ENCODE measurements around the gene WAC. TPM values are rescaled to one million over a fixed set of nuclear protein-coding genes. Genes with fewer than 3 reads are reported as not detected.
"Not testable (repeated sequence)": the region's sequence is repeated elsewhere in the genome, so short reads cannot be mapped to it uniquely, and the experiment has no call there.

The WAC gene, protein sequence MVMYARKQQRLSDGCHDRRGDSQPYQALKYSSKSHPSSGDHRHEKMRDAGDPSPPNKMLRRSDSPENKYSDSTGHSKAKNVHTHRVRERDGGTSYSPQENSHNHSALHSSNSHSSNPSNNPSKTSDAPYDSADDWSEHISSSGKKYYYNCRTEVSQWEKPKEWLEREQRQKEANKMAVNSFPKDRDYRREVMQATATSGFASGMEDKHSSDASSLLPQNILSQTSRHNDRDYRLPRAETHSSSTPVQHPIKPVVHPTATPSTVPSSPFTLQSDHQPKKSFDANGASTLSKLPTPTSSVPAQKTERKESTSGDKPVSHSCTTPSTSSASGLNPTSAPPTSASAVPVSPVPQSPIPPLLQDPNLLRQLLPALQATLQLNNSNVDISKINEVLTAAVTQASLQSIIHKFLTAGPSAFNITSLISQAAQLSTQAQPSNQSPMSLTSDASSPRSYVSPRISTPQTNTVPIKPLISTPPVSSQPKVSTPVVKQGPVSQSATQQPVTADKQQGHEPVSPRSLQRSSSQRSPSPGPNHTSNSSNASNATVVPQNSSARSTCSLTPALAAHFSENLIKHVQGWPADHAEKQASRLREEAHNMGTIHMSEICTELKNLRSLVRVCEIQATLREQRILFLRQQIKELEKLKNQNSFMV
- total RNA-seq = 100 to 1,000 TPM in 2 of 3 donors, 10 to 100 TPM in 1; 85.7 to 212 (median 111) TPM
- long read RNA-seq, donor 1, full-length matches to known transcripts = 30 of 72 reads
- long read RNA-seq, donor 1, partial matches to known transcripts = 19 of 72 reads
- long read RNA-seq, donor 1, other reads (novel, unspliced or antisense) = 23 of 72 reads
- long read RNA-seq, donor 2, partial matches to known transcripts = 10 of 16 reads
- long read RNA-seq, donor 2, other reads (novel, unspliced or antisense) = 5 of 16 reads

DNA sequence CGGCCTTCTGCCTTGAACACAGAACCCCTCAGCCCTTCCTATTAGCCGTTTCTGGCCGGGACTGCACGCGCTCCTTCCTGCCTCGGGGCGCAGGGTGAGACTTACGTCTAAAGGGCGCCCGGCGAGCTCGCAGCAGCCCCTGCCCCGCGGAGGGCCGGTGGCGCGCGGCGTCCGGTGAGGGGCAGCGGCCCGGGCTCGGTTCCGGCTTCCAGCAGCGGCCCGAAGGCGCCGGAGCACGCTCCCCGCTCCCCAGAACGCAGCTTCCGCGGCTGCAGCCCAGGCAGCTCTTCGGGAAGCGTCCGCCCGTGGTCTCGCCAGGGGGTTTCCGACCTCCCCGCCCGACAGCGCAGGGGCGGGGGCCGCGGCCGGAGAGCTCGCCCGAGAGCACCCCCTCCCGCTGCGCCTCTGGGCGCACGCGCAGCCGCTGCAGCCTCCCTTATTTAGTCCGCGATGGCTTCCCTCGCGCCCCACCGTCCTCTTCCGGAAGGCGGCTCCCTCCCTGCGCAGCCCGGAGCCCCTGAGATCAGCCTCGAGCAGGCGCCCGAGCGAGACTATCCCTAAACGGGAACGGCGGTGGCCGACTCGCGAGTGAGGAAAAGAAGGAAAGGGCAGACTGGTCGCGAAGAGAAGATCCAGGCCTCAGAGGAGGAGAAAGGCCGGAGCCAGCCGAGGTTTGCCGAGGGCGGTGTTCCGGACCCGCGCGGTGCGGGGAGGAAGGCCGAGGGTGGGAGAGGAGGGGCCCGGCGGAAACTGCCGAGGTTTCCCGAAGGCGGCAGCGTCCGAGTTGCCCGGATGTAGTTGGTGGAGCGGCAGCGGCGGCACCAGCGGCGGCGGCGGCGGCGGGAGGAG lies at the start of gene WAC:
Gene WAC (plus strand): TSS at position 782 of the 849 bp plus-strand sequence. CDS start 462 bp downstream, outside the sequence.
- Histone ChIP-seq H3K9me3 (no peaks in the 10 kb centered on the region), H3K4me1 (ENCODE audit: low read depth) (peaks cover 9% of the 10 kb centered on the region), H3K4me3 (peak within 1 kb of the TSS; percentile 92), H3K36me3 (ENCODE audit: low read depth) (peaks cover 4% of the 10 kb centered on the region)
- TF ChIP-seq, protein P1, sequence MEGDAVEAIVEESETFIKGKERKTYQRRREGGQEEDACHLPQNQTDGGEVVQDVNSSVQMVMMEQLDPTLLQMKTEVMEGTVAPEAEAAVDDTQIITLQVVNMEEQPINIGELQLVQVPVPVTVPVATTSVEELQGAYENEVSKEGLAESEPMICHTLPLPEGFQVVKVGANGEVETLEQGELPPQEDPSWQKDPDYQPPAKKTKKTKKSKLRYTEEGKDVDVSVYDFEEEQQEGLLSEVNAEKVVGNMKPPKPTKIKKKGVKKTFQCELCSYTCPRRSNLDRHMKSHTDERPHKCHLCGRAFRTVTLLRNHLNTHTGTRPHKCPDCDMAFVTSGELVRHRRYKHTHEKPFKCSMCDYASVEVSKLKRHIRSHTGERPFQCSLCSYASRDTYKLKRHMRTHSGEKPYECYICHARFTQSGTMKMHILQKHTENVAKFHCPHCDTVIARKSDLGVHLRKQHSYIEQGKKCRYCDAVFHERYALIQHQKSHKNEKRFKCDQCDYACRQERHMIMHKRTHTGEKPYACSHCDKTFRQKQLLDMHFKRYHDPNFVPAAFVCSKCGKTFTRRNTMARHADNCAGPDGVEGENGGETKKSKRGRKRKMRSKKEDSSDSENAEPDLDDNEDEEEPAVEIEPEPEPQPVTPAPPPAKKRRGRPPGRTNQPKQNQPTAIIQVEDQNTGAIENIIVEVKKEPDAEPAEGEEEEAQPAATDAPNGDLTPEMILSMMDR (IDR thresholded peaks at IDR 0.05) = no peak
- DNase-seq (peak; percentile 96 to 98 (median 98)), ATAC-seq (peak; percentile 94)
- intact Hi-C loops (cut with DNase I, micrococcal nuclease) = no loop called here

DNA sequence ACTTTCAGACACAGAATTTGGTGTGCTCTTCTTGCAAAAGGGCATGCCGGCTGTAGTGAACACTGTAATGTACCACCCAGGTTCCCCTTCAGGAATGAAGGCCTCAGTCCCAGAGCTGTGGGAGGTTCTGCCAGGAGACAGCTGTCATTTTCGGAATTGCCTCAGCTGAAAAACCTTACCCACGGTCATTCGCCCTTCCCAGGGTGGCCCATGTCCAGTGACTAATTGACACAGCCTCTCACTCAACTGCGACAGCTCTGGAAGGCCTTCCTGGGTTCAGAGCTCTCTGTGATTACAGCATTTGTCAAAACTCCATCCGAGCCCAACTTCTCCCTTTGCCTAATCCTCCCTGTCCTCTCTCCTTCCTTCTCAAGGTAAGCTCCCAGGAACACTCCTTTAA lies 43.7 kb upstream of the WAC start:
- TF ChIP-seq, protein P1 (IDR thresholded peaks at IDR 0.05) = no peak
- intact Hi-C loops (cut with DNase I, micrococcal nuclease) = no loop called here
- ATAC-seq (no peak), DNase-seq (no peak)
- no peaks in the 10 kb centered on the region for H3K9me3 ChIP-seq
- H3K36me3 ChIP-seq (ENCODE audit: low read depth) = no peaks in the 10 kb centered on the region
- H3K4me1 ChIP-seq (ENCODE audit: low read depth) = no peaks in the 10 kb centered on the region
- H3K4me3 ChIP-seq = no peak overlapping the region

DNA sequence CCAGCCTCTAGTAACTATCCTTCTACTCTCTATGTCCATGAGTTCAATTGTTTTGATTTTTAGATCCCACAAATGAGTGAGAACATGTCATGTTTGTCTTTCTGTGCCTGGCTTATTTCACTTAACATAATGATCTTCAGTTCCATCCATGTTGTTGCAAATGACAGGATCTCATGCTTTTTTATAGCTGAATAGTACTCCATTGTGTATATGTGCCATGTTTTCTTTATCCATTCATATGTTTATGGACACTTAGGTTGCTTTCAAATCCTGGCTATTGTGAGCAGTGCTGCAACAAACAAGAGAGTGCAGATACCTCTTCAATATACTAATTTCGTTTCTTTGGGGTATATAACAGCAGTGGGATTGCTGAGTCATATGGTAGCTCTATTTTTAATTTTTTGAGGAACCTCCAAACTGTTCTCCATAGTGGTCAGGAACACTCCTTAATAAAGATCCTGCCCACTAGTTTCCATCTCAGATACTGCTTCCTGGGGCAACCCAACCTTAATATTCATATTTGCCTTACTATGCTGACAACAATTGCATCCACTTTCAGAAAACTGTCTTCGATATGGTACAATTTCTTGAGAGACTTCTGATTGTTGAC lies 42.6 kb upstream of the WAC start:
- H3K9me3 ChIP-seq; H3K36me3 ChIP-seq (ENCODE audit: low read depth); H3K4me1 ChIP-seq (ENCODE audit: low read depth); DNase-seq; ATAC-seq; H3K4me3 ChIP-seq; intact Hi-C loops (cut with DNase I, micrococcal nuclease): not testable (repeated sequence)

DNA sequence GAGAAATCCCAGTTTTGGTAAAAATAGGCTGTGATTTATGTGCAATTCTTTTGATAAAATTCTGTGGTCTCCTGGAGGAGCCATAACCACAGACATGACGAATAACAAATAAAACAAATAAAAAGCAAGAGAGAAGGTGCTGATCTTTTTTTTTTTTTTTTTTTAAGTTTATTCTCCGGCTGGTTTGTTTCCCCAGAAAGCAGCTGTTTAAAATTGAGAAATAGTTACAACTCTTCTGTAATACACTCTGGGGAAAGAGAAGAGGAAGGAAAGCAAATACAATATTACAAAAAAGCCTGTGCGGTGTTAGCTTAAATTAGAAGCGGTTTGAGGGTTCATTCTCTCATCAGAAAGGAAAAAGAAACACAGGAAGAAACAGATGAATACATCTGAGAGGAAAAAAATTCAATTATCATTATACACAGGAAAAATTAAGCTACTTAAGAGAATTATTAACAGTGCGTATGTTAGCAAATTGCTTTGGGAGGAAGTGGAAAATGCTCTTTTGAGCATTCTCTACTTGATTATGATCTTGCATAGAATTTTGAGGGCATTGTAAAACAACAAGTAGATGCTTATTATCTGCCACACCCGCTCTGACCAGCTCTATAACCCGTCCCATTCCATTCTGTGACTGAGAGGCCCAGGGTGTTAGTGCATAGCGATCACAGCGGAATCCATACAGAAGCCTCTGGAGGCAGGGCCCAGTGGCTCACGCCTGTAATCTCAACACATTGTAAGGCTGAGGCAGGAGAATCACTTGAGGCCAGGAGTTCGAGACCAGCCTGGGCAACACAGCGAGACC lies 40.6 kb upstream of the WAC start:
- ATAC-seq = peak; percentile 30
- Histone ChIP-seq H3K4me1 (ENCODE audit: low read depth) (no peaks in the 10 kb centered on the region), H3K9me3 (no peaks in the 10 kb centered on the region), H3K36me3 (ENCODE audit: low read depth) (no peaks in the 10 kb centered on the region), H3K4me3 (no peak overlapping the region)
- TF ChIP-seq, protein P1 (IDR thresholded peaks at IDR 0.05) = no peak
- intact Hi-C loops (cut with DNase I, micrococcal nuclease) = no loop called here
- no peak for DNase-seq

DNA sequence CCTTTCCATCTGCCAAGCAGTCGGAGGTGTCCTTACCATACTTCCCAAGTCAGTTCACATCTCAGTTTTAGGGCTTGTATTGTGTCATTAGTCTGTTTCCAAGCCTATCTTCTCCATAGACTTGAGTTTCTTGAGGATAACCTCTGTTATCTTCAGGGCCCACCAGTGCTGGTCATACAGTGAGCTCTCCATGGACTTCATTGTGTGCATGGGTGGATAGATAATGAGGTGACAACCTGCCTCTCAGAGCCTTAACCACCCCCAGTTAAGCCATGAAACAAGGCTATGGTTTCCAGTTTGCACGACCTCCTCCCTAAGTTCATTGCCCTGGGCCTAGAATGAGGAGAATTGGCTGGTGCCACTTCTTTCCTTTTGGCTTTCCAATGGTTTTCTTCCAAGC lies 38.5 kb upstream of the WAC start:
- H3K4me3 ChIP-seq = no peak overlapping the region
- no peaks in the 10 kb centered on the region for H3K4me1 ChIP-seq (ENCODE audit: low read depth)
- H3K9me3 ChIP-seq = no peaks in the 10 kb centered on the region
- intact Hi-C loops (cut with DNase I, micrococcal nuclease) = no loop called here
- TF ChIP-seq, protein P1 (IDR thresholded peaks at IDR 0.05) = no peak
- H3K36me3 ChIP-seq (ENCODE audit: low read depth) = no peaks in the 10 kb centered on the region
- ATAC-seq = no peak
- no peak for DNase-seq

Measured in mucosa of descending colon (tissue), 3 donors.